ENCODE data around the gene CABYR. TPM values are rescaled to one million over a fixed set of nuclear protein-coding genes. Genes with fewer than 3 reads are reported as not detected.
A peak's percentile ranks its signal among the peaks of the same experiment; 100 is the strongest.

The CABYR gene
- polyA plus RNA-seq, 1 experiment, result 11.7 TPM

DNA sequence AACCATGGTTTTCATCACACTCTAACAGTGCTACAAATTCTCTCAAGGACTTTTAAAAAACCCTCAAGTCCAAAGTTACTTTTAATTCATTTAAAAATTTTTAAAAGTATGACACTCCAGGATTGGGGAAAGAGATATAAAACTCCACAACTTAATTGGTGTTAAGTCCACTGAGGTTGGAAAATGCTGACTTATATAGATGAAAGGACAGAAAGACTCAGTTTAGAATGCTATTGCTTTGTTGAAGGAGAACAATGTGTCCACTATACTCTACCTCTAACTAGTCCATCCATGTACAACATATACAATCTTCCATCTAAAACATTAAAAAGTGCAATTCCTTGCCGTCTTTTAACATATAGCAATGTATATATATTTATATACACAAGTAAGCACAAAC is 41.2 kb downstream of the CABYR start:
- POLR2A ChIA-PET, result no interaction called here
- H3K4me3 ChIP-seq (ENCODE audit: low read depth, low read length), result no peak overlapping the region
- DNase-seq (ENCODE audit: low read depth), result no peak
- TF ChIP-seq, protein P1, sequence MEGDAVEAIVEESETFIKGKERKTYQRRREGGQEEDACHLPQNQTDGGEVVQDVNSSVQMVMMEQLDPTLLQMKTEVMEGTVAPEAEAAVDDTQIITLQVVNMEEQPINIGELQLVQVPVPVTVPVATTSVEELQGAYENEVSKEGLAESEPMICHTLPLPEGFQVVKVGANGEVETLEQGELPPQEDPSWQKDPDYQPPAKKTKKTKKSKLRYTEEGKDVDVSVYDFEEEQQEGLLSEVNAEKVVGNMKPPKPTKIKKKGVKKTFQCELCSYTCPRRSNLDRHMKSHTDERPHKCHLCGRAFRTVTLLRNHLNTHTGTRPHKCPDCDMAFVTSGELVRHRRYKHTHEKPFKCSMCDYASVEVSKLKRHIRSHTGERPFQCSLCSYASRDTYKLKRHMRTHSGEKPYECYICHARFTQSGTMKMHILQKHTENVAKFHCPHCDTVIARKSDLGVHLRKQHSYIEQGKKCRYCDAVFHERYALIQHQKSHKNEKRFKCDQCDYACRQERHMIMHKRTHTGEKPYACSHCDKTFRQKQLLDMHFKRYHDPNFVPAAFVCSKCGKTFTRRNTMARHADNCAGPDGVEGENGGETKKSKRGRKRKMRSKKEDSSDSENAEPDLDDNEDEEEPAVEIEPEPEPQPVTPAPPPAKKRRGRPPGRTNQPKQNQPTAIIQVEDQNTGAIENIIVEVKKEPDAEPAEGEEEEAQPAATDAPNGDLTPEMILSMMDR (IDR thresholded peaks at IDR 0.05; ENCODE audit: insufficient read depth, low read depth, low read length), result no peak
- CTCF ChIA-PET, result interaction anchor here (1.5 to 3.9 kb wide), 2 partner anchors 10 to 234 kb away, joined by 4 to 15 read pairs; no protein-coding TSS in a partner anchor
- no peaks in the 10 kb centered on the region for H3K36me3 ChIP-seq (ENCODE audit: control insufficient read depth, insufficient read depth, low read length)
- H3K27me3 ChIP-seq (ENCODE audit: control insufficient read depth, insufficient read depth, low read length), result no peaks in the 10 kb centered on the region

DNA sequence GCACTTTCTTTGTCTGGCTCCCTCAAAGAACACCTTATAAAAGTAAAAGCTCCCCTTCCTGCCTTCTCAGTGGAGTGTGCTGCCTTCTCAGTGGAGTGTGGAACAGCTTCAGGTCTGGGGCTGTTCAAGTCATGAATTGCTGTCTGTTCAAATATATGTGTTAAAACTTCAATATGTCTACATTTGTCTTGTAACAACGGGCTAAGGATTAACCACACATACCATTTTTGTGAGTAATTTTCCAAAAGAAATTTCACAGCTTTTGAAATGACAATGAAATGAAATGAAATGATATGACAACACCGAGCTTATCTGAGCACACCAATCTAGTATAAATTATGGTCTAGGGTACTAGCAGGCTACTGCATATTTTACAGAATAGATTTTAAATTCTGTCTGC is 42.9 kb downstream of the CABYR start:
- Histone ChIP-seq H3K36me3 (ENCODE audit: control insufficient read depth, insufficient read depth, low read length) (no peaks in the 10 kb centered on the region), H3K4me3 (ENCODE audit: low read depth, low read length) (no peak overlapping the region), H3K27me3 (ENCODE audit: control insufficient read depth, insufficient read depth, low read length) (no peaks in the 10 kb centered on the region)
- TF ChIP-seq, protein P1 (IDR thresholded peaks at IDR 0.05; ENCODE audit: insufficient read depth, low read depth, low read length), result no peak
- ChIA-PET POLR2A (no interaction called here), CTCF (interaction anchor here (0.8 kb wide), 1 partner anchor 21 kb away, joined by 3 read pairs; no protein-coding TSS in a partner anchor)
- DNase-seq (ENCODE audit: low read depth), result peak; percentile 4

DNA sequence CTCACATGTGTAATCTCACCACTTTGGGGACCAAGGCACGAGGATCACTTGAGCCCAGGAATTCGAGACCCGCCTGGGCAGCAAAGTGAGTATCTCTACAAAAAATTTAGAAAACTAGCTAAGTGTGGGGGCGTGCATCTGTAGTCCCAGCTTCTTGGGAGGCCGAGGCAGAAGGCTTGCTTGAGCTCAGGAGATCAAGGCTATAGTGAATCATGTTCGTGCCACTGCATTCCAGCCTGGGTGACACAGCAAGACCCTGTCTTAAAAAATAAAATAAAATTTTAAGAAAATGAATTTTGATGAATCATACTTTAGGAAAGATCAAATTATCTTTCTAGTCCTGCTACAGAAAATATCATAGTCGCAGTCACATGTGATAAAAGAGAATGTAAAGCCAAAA is 46.9 kb downstream of the CABYR start:
- TF ChIP-seq, protein P1 (IDR thresholded peaks at IDR 0.05; ENCODE audit: insufficient read depth, low read depth, low read length), result no peak
- no peak overlapping the region for H3K4me3 ChIP-seq (ENCODE audit: low read depth, low read length)
- H3K36me3 ChIP-seq (ENCODE audit: control insufficient read depth, insufficient read depth, low read length), result no peaks in the 10 kb centered on the region
- ChIA-PET POLR2A (no interaction called here), CTCF (no interaction called here)
- no peak for DNase-seq (ENCODE audit: low read depth)
- H3K27me3 ChIP-seq (ENCODE audit: control insufficient read depth, insufficient read depth, low read length), result no peaks in the 10 kb centered on the region

DNA sequence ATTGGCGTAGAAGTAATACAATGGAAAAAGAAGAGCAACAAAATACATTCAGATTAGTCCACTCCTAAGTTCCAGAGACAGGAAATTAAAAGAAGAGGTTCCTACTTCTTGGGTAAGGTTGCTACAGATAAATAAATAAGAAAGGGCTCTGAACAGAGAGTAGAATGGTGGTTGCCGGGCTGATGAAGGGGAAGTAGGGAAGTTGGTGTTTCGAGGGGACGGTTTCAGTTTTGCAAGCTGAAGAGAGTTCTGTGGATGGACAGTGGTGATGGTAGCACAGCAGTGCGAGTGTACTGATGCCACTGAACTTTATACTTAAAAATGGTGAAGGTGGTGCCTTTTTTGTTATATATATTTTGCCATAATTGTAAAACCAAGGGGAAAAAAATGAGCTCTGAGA is 48.2 kb downstream of the CABYR start:
- ChIA-PET CTCF (interaction anchor here (1.0 kb wide), 1 partner anchor 10 kb away, joined by 7 read pairs; no protein-coding TSS in a partner anchor), POLR2A (no interaction called here)
- TF ChIP-seq, protein P1 (IDR thresholded peaks at IDR 0.05; ENCODE audit: insufficient read depth, low read depth, low read length), result no peak
- Histone ChIP-seq H3K27me3 (ENCODE audit: control insufficient read depth, insufficient read depth, low read length) (no peaks in the 10 kb centered on the region), H3K4me3 (ENCODE audit: low read depth, low read length) (no peak overlapping the region), H3K36me3 (ENCODE audit: control insufficient read depth, insufficient read depth, low read length) (no peaks in the 10 kb centered on the region)
- no peak for DNase-seq (ENCODE audit: low read depth)

DNA sequence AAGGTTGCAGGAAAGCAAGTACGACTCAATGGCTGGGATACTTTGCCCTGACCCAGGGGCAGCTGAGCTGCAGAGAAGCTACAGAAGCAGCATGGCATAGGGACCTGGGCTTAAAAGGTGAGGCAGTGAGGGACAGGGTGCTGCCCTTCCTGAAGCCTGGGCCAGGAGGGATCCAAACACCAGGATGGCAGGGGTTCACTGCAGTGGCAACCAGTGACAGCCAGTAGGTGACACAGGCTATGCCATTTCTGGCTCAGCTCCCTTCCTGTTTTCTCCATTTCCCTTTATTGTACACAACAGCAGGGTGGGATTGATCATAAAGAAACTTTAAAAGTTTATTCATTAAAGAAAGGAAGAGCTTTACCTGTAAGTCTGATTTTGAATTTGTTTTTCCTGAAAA is 48.8 kb downstream of the CABYR start:
- ChIA-PET CTCF (interaction anchor here (1.0 kb wide), 1 partner anchor 11 kb away, joined by 7 read pairs; no protein-coding TSS in a partner anchor), POLR2A (no interaction called here)
- H3K4me3 ChIP-seq (ENCODE audit: low read depth, low read length), result no peak overlapping the region
- TF ChIP-seq, protein P1 (IDR thresholded peaks at IDR 0.05; ENCODE audit: insufficient read depth, low read depth, low read length), result no peak
- no peaks in the 10 kb centered on the region for H3K36me3 ChIP-seq (ENCODE audit: control insufficient read depth, insufficient read depth, low read length)
- H3K27me3 ChIP-seq (ENCODE audit: control insufficient read depth, insufficient read depth, low read length), result no peaks in the 10 kb centered on the region
- DNase-seq (ENCODE audit: low read depth), result no peak

All from BJ (cell line).